Amniotic epithelial cell (primary cell): ENCODE data around the gene GMIP.

Source experiments
- DNase-seq: peaks from one replicate; pipeline ENCODE4 v3.0.0-alpha.2; 2010; ENCODE audit warnings: low read depth

Gene GMIP

GRCh38 chr19:19657397-19657783 lies 13.9 kb upstream of the GMIP start:
- DNase-seq, result no peak

GRCh38 chr19:19656451-19657396 lies 13.3 kb upstream of the GMIP start:
- DNase-seq, result no peak

GRCh38 chr19:19655641-19656343 lies 12.3 kb upstream of the GMIP start:
- no peak for DNase-seq

GRCh38 chr19:19655051-19655594 lies 11.7 kb upstream of the GMIP start:
- no peak for DNase-seq

- DNase-seq, result no peak
Observed at GRCh38 chr19:19654441-19654840, 11.0 kb upstream of the GMIP start.

GRCh38 chr19:19653597-19654147 lies 10.2 kb upstream of the GMIP start:
- DNase-seq, result no peak

GRCh38 chr19:19652482-19653295 lies 9.2 kb upstream of the GMIP start:
- no peak for DNase-seq

- DNase-seq, result no peak
Observed at GRCh38 chr19:19651076-19651475, 7.6 kb upstream of the GMIP start.

- no peak for DNase-seq
Observed at GRCh38 chr19:19650331-19650730, 6.9 kb upstream of the GMIP start.

GRCh38 chr19:19649580-19649995 lies 6.1 kb upstream of the GMIP start:
- DNase-seq, result no peak

- no peak for DNase-seq
Observed at GRCh38 chr19:19649155-19649554, 5.7 kb upstream of the GMIP start.

- no peak for DNase-seq
Observed at GRCh38 chr19:19647037-19647835, 3.8 kb upstream of the GMIP start.

- DNase-seq, result no peak
Observed at GRCh38 chr19:19645233-19645870, 1.9 kb upstream of the GMIP start.

- no peak for DNase-seq
Observed at GRCh38 chr19:19644054-19644388, 564 bp upstream of the GMIP start.

- no peak for DNase-seq
Observed at GRCh38 chr19:19642506-19643157, 825 bp downstream of the GMIP start.

- DNase-seq, result no peak
Observed at GRCh38 chr19:19637523-19638251, 5.8 kb downstream of the GMIP start.

GRCh38 chr19:19637186-19637522 lies 6.3 kb downstream of the GMIP start:
- no peak for DNase-seq

GRCh38 chr19:19636573-19637185 lies 6.8 kb downstream of the GMIP start:
- DNase-seq, result no peak

GRCh38 chr19:19635313-19635702 lies 8.1 kb downstream of the GMIP start:
- no peak for DNase-seq
